ENCODE measurements around the gene POU2F1. TPM values are rescaled to one million over a fixed set of nuclear protein-coding genes. Genes with fewer than 3 reads are reported as not detected.

The POU2F1 gene
- total and polyA plus RNA-seq, 7 donors, result 2.3 to 35.5 (median 15.0) TPM

DNA sequence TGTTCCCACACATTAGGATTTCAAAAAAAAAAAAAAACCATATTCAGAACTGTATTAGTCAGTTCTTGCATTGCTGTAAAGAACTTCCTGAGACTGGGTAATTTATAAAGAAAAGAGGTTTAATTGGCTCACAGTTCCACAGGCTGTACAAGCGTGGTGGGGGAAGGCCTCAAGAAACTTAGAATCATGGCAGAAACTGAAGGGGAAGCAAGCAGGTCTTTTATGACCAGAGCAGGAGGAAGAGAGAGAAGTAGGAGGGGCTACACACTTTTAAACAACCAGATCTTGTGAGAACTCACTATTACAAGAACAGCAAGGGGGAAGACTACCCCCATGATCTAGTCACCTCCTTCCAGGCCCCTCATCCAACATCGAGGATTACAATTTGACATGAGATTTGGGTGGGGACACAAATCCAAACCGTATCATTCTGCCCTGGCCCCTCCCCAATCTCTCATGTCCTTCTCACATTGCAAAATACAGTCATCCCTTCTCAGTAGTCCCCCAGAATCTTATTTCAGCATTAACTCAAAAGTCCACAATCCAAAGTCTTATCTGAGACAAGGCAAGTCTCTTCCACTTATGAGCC is 51.8 kb downstream of the POU2F1 start:
- TF ChIP-seq, protein P1, sequence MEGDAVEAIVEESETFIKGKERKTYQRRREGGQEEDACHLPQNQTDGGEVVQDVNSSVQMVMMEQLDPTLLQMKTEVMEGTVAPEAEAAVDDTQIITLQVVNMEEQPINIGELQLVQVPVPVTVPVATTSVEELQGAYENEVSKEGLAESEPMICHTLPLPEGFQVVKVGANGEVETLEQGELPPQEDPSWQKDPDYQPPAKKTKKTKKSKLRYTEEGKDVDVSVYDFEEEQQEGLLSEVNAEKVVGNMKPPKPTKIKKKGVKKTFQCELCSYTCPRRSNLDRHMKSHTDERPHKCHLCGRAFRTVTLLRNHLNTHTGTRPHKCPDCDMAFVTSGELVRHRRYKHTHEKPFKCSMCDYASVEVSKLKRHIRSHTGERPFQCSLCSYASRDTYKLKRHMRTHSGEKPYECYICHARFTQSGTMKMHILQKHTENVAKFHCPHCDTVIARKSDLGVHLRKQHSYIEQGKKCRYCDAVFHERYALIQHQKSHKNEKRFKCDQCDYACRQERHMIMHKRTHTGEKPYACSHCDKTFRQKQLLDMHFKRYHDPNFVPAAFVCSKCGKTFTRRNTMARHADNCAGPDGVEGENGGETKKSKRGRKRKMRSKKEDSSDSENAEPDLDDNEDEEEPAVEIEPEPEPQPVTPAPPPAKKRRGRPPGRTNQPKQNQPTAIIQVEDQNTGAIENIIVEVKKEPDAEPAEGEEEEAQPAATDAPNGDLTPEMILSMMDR (IDR thresholded peaks at IDR 0.05), result no peak
- TF ChIP-seq EP300 (IDR thresholded peaks at IDR 0.05), result no peak
- no peak for TF ChIP-seq POLR2AphosphoS5 (IDR thresholded peaks at IDR 0.05)
- no peak for TF ChIP-seq POLR2A (IDR thresholded peaks at IDR 0.05)
- Histone ChIP-seq H3K36me3 (no peaks in the 10 kb centered on the region), H3K4me3 (no peak overlapping the region), H3K9me3 (no peaks in the 10 kb centered on the region), H3K27me3 (no peaks in the 10 kb centered on the region), H3K27ac (no peak overlapping the region), H3K4me1 (peaks cover 0 to 59% (median 37%) of the 10 kb centered on the region in 4 donors)
- DNase-seq, result no peak
- 86 to 88% methylated on average over 3 of the region's 3 CpGs for WGBS, 2 donors
- intact Hi-C loops (cut with DNase I), result loop anchor here (5.0 kb wide), 1 partner anchor 205 kb away; no protein-coding TSS in a partner anchor

DNA sequence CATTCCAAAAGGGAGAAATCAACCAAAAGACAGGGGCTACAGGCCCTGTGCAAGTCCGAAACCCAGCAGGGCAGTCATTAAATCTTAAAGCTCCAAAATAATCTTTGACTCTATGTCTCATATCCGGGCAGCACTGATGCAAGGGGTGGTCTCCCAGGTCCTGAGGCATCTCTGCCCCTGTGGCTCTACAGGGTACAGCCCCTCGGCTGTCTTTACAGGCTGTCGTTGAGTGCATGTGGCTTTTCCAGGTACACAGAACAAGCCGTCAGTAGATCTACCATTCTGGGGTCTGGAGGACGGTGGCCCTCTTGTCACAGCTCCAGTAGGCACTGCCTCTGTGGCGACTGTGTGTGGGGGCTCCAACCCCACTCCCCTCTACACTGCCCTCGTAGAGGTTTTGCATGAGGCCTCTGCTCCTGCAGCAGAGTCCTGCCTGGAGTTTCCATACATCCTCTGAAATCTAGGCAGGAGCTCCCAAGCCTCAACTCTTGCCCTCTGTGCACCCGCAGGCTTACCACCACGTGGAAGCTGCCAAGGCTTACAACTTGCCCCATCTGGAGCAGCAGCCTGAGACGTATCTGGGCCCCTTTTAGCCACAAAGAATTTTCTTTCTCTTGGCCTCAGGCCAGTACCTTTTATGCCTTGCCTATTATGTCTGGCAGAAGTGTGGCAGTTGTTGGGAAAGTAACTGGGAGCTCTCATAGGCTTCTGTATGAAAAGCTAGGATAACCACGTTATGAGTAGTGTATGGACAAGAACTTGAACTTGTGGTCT is 52.5 kb downstream of the POU2F1 start:
- Histone ChIP-seq H3K9me3 (no peaks in the 10 kb centered on the region), H3K27ac (no peak overlapping the region), H3K4me1 (peaks cover 0 to 57% (median 31%) of the 10 kb centered on the region in 4 donors), H3K27me3 (no peaks in the 10 kb centered on the region), H3K4me3 (no peak overlapping the region), H3K36me3 (no peaks in the 10 kb centered on the region)
- no peak for TF ChIP-seq POLR2AphosphoS5 (IDR thresholded peaks at IDR 0.05)
- no peak for TF ChIP-seq EP300 (IDR thresholded peaks at IDR 0.05)
- no peak for TF ChIP-seq POLR2A (IDR thresholded peaks at IDR 0.05)
- TF ChIP-seq, protein P1 (IDR thresholded peaks at IDR 0.05), result no peak
- intact Hi-C loops (cut with DNase I), result loop anchor here (5.0 kb wide), 1 partner anchor 206 kb away; no protein-coding TSS in a partner anchor
- no peak for DNase-seq
- whole genome bisulfite sequencing, 2 donors, result 65 to 70% methylated on average over 12 of the region's 12 CpGs

DNA sequence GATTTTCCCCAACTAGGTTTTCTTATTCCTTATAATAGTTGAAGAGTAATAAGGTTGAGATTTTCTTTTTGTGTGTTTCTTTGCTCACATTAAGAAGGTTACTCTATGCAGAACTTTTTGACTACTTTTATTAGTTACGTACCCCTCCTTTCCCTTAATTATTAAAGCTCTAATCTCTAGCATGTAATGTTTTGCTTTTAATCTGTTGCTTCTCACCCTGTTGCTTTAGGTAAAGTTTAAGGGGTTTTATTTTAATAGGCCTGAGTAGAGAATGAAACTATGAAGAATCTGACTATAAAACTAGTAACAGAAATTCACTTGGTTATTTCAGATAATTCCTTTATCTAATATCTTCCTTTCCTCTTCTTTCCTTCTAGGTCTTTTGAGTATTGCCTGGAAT is 53.4 kb downstream of the POU2F1 start:
- TF ChIP-seq, protein P1 (IDR thresholded peaks at IDR 0.05), result no peak
- TF ChIP-seq POLR2AphosphoS5 (IDR thresholded peaks at IDR 0.05), result no peak
- no peak for TF ChIP-seq EP300 (IDR thresholded peaks at IDR 0.05)
- TF ChIP-seq POLR2A (IDR thresholded peaks at IDR 0.05), result no peak
- H3K27me3 ChIP-seq, result no peaks in the 10 kb centered on the region
- H3K36me3 ChIP-seq, result no peaks in the 10 kb centered on the region
- H3K4me3 ChIP-seq, result no peak overlapping the region
- 95 to 100% methylated on average over 1 of the region's 1 CpG for WGBS, 2 donors
- no peaks in the 10 kb centered on the region for H3K9me3 ChIP-seq
- intact Hi-C loops (cut with DNase I), result loop anchor here (5.0 kb wide), 1 partner anchor 207 kb away; no protein-coding TSS in a partner anchor
- H3K27ac ChIP-seq, result no peak overlapping the region
- DNase-seq, result no peak
- H3K4me1 ChIP-seq, result peaks cover 0 to 51% (median 25%) of the 10 kb centered on the region in 4 donors

DNA sequence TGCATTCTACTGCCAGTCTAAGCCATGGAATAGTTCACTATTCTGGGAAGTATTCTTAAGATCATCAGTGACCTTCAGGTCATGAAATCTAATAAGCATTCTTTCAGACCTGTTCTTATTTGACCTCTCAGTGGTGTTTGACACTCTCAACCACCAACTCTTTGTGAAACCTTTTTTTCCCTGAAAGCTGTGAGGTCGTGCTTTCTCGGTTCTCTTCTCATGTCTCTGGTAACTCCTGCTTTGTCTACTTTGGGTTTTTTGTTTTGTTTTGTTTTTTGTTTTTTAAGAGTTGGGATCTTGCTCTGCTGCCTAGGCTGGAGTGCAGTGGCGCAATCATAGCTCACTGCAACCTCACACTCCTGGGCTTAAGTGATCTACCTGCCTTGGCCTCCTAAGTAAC is 56.3 kb downstream of the POU2F1 start:
- WGBS, 2 donors, result 89 to 92% methylated on average over 3 of the region's 3 CpGs
- intact Hi-C loops (cut with DNase I), result no loop called here
- TF ChIP-seq EP300 (IDR thresholded peaks at IDR 0.05), result no peak
- TF ChIP-seq, protein P1 (IDR thresholded peaks at IDR 0.05), result no peak
- no peak for TF ChIP-seq POLR2A (IDR thresholded peaks at IDR 0.05)
- no peak for TF ChIP-seq POLR2AphosphoS5 (IDR thresholded peaks at IDR 0.05)
- no peak for DNase-seq
- no peaks in the 10 kb centered on the region for H3K9me3 ChIP-seq
- H3K36me3 ChIP-seq, result no peaks in the 10 kb centered on the region
- peaks cover 0 to 45% (median 18%) of the 10 kb centered on the region in 4 donors for H3K4me1 ChIP-seq
- no peak overlapping the region for H3K27ac ChIP-seq
- H3K4me3 ChIP-seq, result no peak overlapping the region
- no peaks in the 10 kb centered on the region for H3K27me3 ChIP-seq

Data from sigmoid colon (tissue), 7 donors.